ENCODE data around the gene BLTP2. TPM values are rescaled to one million over a fixed set of nuclear protein-coding genes. Genes with fewer than 3 reads are reported as not detected.
"Not testable (repeated sequence)": the region's sequence is repeated elsewhere in the genome, so short reads cannot be mapped to it uniquely, and the experiment has no call there.

The BLTP2 gene
- total and polyA plus RNA-seq, 10 of the 15 experiments (the other 5 are each of a cell fraction or from before 2014, with no cell fraction given): 14.2 to 151 (median 78.1) TPM

DNA sequence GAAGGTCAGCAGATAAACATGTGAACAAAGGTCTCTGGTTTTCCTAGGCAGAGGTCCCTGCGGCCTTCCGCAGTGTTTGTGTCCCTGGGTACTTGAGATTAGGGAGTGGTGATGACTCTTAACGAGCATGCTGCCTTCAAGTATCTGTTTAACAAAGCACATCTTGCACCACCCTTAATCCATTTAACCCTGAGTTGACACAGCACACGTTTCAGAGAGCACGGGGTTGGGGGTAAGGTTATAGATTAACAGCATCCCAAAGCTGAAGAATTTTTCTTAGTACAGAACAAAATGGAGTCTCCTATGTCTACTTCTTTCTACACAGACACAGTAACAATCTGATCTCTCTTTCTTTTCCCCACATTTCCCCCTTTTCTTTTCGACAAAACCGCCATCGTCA, 13.4 kb upstream of the BLTP2 start:
- H3K79me2 ChIP-seq (ENCODE audit: control insufficient read depth, insufficient read depth, low read length): peaks cover 34% of the 10 kb centered on the region
- H3K4me1 ChIP-seq (ENCODE audit: control insufficient read depth, insufficient read depth, low read length); H2AFZ ChIP-seq (ENCODE audit: control insufficient read depth, low read depth, low read length); BruUV-seq (replicated peaks); CTCF ChIA-PET; H3K9ac ChIP-seq (ENCODE audit: control insufficient read depth, insufficient read depth, low read length); H3K9me3 ChIP-seq (replicated peaks; ENCODE audit: control insufficient read depth, insufficient read depth, low read length); intact Hi-C loops (cut with micrococcal nuclease; ENCODE audit: unreplicated experiment); SMC1A ChIA-PET (ENCODE audit: uncharacterized antibody, unreplicated experiment); H3K4me2 ChIP-seq (ENCODE audit: control insufficient read depth, insufficient read depth); H4K20me1 ChIP-seq (ENCODE audit: control insufficient read depth, insufficient read depth); in situ Hi-C loops (cut with MboI); H3K36me3 ChIP-seq (ENCODE audit: control insufficient read depth in 2 of 2, insufficient read depth in 2 of 2, low read length in 1 of 2); H3K4me3 ChIP-seq; FAIRE-seq; H3K27ac ChIP-seq (ENCODE audit: control insufficient read depth, insufficient read depth); DNase-seq (ENCODE audit: low read depth, low spot score); ATAC-seq; H3K27me3 ChIP-seq (replicated peaks in 1 of 2; ENCODE audit: control insufficient read depth in 2 of 2, insufficient read depth in 2 of 2, low read length in 1 of 2); RAD21 ChIA-PET (ENCODE audit: unreplicated experiment); POLR2A ChIA-PET: not testable (repeated sequence)
- 96% methylated on average over 5 of the region's 8 CpGs for WGBS (ENCODE audit: insufficient coverage, insufficient replicate concordance, low lambda C conversion rate, missing lambda C conversion rate)

DNA sequence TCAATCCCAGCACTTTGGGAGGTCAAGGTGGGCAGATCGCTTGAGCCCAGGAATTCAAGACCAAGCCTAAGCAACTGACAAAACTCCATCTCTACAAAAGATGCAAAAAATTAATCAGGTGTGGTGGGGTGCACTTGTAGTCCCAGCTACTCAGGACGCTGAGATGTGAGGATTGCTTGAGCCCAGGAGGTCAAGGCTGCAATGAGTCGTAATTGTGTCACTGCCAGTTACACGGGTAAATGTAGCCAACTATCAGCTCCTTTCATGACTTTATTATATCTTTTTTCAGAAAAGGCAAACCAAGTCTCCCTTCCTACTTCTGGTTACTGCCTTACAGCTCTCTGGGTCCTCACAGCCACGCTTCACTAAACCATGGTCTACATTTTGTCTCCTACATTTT, 12.8 kb upstream of the BLTP2 start:
- H3K79me2 ChIP-seq (ENCODE audit: control insufficient read depth, insufficient read depth, low read length): peaks cover 28% of the 10 kb centered on the region
- no peak for TF ChIP-seq YY1 (IDR thresholded peaks at IDR 0.05; ENCODE audit: low read depth, low read length)
- no peak for TF ChIP-seq KDM1A (IDR thresholded peaks at IDR 0.05; ENCODE audit: borderline replicate concordance)
- TF ChIP-seq, protein P1, sequence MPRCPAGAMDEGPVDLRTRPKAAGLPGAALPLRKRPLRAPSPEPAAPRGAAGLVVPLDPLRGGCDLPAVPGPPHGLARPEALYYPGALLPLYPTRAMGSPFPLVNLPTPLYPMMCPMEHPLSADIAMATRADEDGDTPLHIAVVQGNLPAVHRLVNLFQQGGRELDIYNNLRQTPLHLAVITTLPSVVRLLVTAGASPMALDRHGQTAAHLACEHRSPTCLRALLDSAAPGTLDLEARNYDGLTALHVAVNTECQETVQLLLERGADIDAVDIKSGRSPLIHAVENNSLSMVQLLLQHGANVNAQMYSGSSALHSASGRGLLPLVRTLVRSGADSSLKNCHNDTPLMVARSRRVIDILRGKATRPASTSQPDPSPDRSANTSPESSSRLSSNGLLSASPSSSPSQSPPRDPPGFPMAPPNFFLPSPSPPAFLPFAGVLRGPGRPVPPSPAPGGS (IDR thresholded peaks at IDR 0.05; ENCODE audit: borderline replicate concordance, insufficient read depth, low read depth, low read length, poor library complexity, severe bottlenecking): no peak
- TF ChIP-seq, protein P2, sequence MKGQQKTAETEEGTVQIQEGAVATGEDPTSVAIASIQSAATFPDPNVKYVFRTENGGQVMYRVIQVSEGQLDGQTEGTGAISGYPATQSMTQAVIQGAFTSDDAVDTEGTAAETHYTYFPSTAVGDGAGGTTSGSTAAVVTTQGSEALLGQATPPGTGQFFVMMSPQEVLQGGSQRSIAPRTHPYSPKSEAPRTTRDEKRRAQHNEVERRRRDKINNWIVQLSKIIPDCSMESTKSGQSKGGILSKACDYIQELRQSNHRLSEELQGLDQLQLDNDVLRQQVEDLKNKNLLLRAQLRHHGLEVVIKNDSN (IDR thresholded peaks at IDR 0.05; ENCODE audit: borderline replicate concordance, extremely low read length, insufficient read depth, low read depth, low read length): no peak
- TF ChIP-seq IKZF1 (conservative IDR thresholded peaks at IDR 0.05): no peak
- no peak for TF ChIP-seq TCF12 (IDR thresholded peaks at IDR 0.05; ENCODE audit: low read depth, low read length)
- no peak for TF ChIP-seq MXI1 (IDR thresholded peaks at IDR 0.05; ENCODE audit: low read depth, low read length)
- TF ChIP-seq RFX5 (IDR thresholded peaks at IDR 0.05; ENCODE audit: low read depth, low read length): no peak
- TF ChIP-seq, protein P3, sequence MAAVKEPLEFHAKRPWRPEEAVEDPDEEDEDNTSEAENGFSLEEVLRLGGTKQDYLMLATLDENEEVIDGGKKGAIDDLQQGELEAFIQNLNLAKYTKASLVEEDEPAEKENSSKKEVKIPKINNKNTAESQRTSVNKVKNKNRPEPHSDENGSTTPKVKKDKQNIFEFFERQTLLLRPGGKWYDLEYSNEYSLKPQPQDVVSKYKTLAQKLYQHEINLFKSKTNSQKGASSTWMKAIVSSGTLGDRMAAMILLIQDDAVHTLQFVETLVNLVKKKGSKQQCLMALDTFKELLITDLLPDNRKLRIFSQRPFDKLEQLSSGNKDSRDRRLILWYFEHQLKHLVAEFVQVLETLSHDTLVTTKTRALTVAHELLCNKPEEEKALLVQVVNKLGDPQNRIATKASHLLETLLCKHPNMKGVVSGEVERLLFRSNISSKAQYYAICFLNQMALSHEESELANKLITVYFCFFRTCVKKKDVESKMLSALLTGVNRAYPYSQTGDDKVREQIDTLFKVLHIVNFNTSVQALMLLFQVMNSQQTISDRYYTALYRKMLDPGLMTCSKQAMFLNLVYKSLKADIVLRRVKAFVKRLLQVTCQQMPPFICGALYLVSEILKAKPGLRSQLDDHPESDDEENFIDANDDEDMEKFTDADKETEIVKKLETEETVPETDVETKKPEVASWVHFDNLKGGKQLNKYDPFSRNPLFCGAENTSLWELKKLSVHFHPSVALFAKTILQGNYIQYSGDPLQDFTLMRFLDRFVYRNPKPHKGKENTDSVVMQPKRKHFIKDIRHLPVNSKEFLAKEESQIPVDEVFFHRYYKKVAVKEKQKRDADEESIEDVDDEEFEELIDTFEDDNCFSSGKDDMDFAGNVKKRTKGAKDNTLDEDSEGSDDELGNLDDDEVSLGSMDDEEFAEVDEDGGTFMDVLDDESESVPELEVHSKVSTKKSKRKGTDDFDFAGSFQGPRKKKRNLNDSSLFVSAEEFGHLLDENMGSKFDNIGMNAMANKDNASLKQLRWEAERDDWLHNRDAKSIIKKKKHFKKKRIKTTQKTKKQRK (IDR thresholded peaks at IDR 0.05; ENCODE audit: low read depth, low read length): no peak
- TF ChIP-seq, protein P4, sequence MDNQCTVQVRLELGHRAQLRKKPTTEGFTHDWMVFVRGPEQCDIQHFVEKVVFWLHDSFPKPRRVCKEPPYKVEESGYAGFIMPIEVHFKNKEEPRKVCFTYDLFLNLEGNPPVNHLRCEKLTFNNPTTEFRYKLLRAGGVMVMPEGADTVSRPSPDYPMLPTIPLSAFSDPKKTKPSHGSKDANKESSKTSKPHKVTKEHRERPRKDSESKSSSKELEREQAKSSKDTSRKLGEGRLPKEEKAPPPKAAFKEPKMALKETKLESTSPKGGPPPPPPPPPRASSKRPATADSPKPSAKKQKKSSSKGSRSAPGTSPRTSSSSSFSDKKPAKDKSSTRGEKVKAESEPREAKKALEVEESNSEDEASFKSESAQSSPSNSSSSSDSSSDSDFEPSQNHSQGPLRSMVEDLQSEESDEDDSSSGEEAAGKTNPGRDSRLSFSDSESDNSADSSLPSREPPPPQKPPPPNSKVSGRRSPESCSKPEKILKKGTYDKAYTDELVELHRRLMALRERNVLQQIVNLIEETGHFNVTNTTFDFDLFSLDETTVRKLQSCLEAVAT (IDR thresholded peaks at IDR 0.05): no peak

More for the DNA sequence above, 12.8 kb upstream of the BLTP2 start:
- no peaks in the 10 kb centered on the region for H3K4me1 ChIP-seq (ENCODE audit: control insufficient read depth, insufficient read depth, low read length)
- CTCF ChIA-PET: interaction anchor here (1.6 kb wide), 1 partner anchor 11 kb away, joined by 7 read pairs; no protein-coding TSS in a partner anchor
- intact Hi-C loops (cut with micrococcal nuclease; ENCODE audit: unreplicated experiment) (no loop called here), in situ Hi-C loops (cut with MboI) (no loop called here)
- no peak overlapping the region for H3K9ac ChIP-seq (ENCODE audit: control insufficient read depth, insufficient read depth, low read length)
- no peak overlapping the region for H3K4me2 ChIP-seq (ENCODE audit: control insufficient read depth, insufficient read depth)
- H2AFZ ChIP-seq (ENCODE audit: control insufficient read depth, low read depth, low read length): no peak overlapping the region
- 89% methylated on average over 5 of the region's 5 CpGs for WGBS (ENCODE audit: insufficient coverage, insufficient replicate concordance, low lambda C conversion rate, missing lambda C conversion rate)
- H3K36me3 ChIP-seq (ENCODE audit: control insufficient read depth in 2 of 2, insufficient read depth in 2 of 2, low read length in 1 of 2): peaks cover 2 to 4% of the 10 kb centered on the region in 2 experiments; a peak in 3 of 4 replicates
- FAIRE-seq (no peak), ATAC-seq (no peak), DNase-seq (ENCODE audit: low read depth, low spot score) (no peak)
- BruUV-seq (replicated peaks): no TSS peak
- no peak overlapping the region for H3K4me3 ChIP-seq
- H3K27me3 ChIP-seq (replicated peaks in 1 of 2; ENCODE audit: control insufficient read depth in 2 of 2, insufficient read depth in 2 of 2, low read length in 1 of 2): no peaks in the 10 kb centered on the region
- no peak overlapping the region for H3K27ac ChIP-seq (ENCODE audit: control insufficient read depth, insufficient read depth)
- RAD21 ChIA-PET (ENCODE audit: unreplicated experiment): no interaction called here
- no peaks in the 10 kb centered on the region for H4K20me1 ChIP-seq (ENCODE audit: control insufficient read depth, insufficient read depth)
- POLR2A ChIA-PET: interaction anchor here (0.6 kb wide), 1 partner anchor 22 kb away, joined by 3 read pairs; no protein-coding TSS in a partner anchor
- SMC1A ChIA-PET (ENCODE audit: uncharacterized antibody, unreplicated experiment): interaction anchor here (0.9 kb wide), 1 partner anchor 12 kb away, joined by 3 read pairs; the partner anchor contains the start of gene BLTP2
- H3K9me3 ChIP-seq (replicated peaks; ENCODE audit: control insufficient read depth, insufficient read depth, low read length): no peaks in the 10 kb centered on the region
